IPS-11a (cell line): Measurements from ENCODE around the gene SEH1L.
"Not testable (repeated sequence)": the region's sequence is repeated elsewhere in the genome, so short reads cannot be mapped to it uniquely, and the experiment has no call there.

ENCODE experiments used
- H3K4me3 ChIP-seq: one replicate; pipeline ENCODE4 v1.5.1; 2013; ENCODE audit warnings: low read depth, low read length, control low read depth

SEH1L gene

GRCh38 chr18:12943215-12943614 lies 4.6 kb upstream of the SEH1L start:
- H3K4me3 ChIP-seq, result no peak overlapping the region

DNA sequence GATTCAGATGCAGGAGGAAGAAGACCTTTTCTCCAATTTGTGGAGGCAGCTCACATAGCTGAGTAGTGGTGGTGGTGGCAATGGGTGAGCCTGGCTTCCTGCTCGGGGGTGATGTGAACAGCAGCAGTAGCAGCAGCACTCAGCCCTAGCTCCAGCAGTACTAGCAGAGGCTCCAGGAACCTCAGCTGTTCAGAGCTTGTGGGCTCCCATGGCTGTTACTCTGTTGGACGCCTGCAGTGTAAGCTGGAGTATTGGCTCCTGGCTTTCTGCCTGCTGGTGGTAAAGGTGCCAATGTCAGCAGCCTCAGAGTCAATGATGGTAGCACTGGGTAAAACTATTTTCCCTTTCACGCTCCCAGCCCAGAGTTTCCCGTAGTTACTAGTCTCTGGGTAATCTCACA lies 3.1 kb upstream of the SEH1L start:
- H3K4me3 ChIP-seq, result no peak overlapping the region

- H3K4me3 ChIP-seq, result peak overlapping the region; percentile 69
Observed at GRCh38 chr18:12946549-12947284, 1.1 kb upstream of the SEH1L start.

- peak overlapping the region; percentile 74 for H3K4me3 ChIP-seq
Observed at GRCh38 chr18:12948050-12948804, 416 bp downstream of the SEH1L start.

- no peak overlapping the region for H3K4me3 ChIP-seq
Observed at GRCh38 chr18:12958478-12958877, 10.7 kb downstream of the SEH1L start.

- H3K4me3 ChIP-seq, result no peak overlapping the region
Observed at GRCh38 chr18:12960395-12960794, 12.6 kb downstream of the SEH1L start.

DNA sequence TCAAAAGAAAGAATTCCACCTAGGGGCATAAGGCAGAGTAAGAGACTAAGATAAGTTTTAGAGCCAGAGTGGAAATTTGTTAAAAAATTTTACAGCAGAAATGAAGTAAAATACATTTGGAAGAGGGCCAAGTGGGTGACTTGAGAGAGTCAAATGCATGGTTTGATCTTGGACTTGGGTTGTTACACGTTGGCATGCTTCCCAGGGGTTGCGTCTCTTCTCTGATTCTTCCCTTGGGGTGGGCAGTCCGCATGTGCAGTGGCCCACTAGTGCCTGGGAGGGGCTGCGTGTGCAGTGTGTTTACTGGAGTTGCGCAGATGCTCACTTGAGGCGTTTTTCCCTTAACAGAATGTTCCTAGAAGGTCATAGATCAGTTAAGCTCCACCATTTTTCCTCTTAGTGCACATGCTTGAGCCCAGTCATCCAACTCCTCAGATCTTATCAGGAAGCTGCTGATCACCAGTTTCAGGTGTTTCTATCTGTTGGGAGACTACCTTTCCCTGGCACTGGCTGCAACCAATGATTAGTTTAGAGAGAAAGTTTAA lies 13.1 kb downstream of the SEH1L start:
- H3K4me3 ChIP-seq, result no peak overlapping the region

DNA sequence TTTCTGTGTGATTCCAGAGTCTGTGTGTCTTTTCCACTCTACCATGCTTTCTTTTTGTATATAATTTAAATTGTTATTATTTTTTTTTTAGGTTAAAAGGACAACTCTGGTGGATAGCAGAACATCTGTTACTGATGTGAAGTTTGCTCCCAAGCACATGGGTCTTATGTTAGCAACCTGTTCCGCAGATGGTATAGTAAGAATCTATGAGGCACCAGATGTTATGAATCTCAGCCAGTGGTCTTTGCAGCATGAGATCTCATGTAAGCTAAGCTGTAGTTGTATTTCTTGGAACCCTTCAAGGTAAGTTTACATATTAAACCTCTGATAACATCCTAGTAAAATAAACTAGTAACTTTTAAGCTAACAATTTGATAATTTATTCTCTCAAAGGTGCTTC lies 15.3 kb downstream of the SEH1L start:
- no peak overlapping the region for H3K4me3 ChIP-seq

- no peak overlapping the region for H3K4me3 ChIP-seq
Observed at GRCh38 chr18:12968115-12968514, 20.3 kb downstream of the SEH1L start.

DNA sequence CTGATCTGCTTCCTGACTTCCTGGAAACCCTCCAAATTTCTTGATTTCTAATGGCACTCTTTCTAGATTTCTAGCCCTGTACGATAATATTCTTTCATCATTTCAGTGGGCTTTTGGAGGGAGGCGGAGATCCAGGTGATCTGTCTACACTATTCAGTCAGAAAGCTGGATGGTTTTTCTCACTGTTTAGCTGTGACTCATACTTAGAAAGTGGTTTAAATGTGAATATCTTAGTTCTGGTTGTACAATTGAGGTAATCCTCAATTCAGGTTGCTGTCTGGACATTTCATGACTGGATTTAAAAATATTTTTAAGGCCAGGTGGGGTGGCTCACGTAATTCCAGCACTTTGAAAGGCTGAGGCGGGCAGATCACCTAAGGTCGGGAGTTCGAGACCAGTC lies 20.8 kb downstream of the SEH1L start:
- no peak overlapping the region for H3K4me3 ChIP-seq

DNA sequence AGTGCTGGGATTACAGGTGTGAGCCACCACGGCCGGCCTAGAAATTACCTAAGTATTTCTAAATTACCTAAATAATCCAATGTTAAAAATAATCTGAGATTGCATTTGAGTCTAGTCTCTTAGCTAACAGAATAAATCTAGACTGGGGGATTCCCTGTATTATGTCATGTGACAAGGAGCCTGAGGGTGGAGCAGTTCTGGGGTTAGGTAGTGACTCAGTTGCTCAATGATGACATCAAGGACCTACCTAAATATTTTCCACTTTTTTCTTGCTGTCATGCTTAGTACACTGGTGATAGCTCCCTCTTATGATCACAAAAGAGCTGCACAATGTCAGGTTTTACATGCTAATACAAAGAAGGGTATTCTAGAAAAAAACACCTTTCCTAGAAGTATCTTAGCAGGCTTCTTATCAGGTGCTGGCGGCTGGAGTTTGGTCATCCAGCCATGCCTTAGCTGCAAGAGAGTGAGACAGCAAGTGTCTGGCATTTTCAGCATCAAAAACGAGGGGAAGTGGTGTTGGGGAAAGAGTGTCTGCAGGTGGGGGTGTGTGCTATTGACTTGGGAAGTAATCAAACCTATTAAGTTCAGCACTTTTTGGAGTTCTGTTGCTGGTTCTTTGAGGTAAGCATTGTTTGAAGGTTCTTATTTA lies 25.9 kb downstream of the SEH1L start:
- no peak overlapping the region for H3K4me3 ChIP-seq

- H3K4me3 ChIP-seq, result no peak overlapping the region
Observed at GRCh38 chr18:12975488-12975887, 27.7 kb downstream of the SEH1L start.

DNA sequence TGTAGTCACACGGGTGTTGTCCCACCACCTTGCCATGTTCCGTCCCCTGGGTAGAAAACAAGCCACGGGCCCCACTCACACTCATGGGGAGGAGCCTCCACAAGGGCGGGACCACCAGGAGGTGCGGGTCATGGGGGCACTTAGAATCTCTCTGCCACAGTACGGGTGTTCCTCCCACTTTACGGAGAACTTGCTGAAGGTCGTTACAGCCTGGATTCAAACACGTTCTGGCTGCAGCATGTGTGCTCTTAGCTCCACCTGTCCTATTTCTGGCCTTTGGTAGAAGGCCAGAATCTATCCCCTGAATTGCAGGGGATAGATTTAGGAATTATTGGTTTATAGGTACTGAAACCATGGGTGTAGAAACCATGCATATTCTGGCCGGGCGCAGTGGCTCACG lies 28.5 kb downstream of the SEH1L start:
- H3K4me3 ChIP-seq, result no peak overlapping the region

- H3K4me3 ChIP-seq, result not testable (repeated sequence)
Observed at GRCh38 chr18:12980065-12980464, 32.3 kb downstream of the SEH1L start.

DNA sequence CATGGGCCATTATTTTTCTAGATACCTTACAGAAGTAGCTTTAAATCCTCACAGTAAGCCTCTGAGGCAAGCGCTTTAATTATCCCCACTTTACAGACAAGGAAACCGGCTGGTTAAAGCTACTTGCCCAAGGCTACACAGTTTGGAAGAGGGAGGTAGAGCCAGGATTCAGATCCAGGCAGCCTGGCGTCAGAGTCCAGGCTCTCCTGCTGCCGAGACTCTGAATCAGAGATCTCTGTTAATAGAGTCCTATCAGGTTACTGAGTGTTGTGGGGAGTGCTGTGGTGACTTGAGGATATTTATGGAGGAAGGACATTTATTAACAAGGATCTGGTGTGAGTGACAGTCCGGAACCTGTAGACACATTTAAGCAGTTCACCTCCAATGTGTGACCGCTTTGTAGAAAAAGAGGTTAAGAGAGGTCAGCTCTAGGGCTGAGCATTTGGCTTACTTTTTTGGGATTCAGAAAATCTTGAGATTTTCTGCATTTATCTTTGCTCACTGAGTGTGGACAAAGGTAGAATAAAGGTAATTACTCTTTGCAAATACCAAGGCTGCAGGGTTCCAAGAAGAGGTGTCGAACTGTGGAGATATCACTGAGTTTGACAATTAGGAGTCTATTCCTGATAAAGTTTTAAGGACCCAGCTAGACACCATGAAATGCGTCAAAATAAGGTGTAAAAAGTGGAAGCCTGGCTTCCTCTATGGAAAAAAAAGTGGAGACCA lies 41.7 kb downstream of the SEH1L start:
- H3K4me3 ChIP-seq, result no peak overlapping the region

DNA sequence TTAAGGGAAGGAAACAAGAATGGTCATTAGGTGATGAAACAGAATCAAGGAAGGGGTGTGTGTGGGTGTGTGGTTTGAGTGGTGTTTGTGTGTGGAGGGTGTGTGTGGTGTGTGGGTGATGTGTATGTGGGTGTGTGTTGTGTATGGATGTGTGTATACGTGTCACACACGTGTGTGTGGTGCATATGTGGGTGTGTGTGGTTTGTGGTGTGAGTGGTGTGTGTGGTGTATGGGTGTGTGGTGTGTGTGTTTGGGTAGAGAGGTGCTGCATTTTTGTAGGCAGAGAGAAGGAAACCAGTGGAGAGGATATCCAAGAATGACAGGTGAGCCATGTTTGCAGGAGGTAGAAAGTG lies 42.3 kb downstream of the SEH1L start:
- peak overlapping the region; percentile 86 for H3K4me3 ChIP-seq

GRCh38 chr18:12990641-12990966 lies 42.8 kb downstream of the SEH1L start:
- peak overlapping the region; percentile 86 for H3K4me3 ChIP-seq

DNA sequence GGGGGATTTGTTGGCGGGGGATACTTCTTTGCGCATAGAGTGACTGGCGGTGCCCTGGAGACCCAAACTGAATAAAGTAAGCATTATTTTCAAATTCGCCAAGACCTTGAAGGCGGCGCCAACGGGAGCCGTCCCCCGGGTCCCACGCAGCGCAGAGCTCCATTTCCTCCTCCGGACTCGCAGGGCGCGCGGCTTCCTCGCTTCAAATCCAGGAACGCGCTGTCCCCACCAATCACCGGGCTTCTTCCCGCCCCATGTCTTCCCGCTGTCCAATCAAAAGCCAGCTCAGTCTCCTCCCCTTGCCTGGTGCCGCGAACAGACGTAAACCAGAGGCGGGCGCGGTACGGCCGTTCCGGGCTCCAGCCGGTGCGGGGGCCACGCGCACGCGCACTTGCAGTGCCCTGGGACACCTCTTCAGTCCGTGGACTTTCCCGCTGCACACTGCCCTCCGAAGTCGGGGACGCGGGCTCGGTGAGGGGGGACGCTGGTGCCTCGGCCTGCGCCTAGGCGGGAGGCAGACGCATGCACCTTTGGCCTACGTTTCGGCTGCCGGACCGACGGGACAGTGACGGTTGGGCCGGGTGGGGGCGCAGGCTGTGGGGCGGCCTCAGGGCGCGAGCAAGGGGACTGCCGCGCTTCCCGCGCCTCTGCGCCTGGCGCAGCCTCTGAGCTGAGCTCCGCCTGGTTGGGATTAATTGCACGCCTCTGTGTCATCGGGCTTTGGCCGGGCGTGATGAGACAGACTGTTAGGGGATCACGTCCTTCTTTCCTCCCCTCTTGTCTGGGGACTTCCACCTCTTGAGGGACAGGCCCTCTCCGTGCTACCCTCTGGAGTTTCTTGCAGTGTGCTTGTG lies 43.4 kb downstream of the SEH1L start, which contains the start of gene CEP192:
CEP192 (plus strand) TSS at position 396 of the 854 bp plus-strand sequence. CDS start 8,063 bp downstream, outside the sequence.
- H3K4me3 ChIP-seq, result peak within 1 kb of the TSS; percentile 93

- peak overlapping the region; percentile 93 for H3K4me3 ChIP-seq
Observed at GRCh38 chr18:12991821-12992179, 44.0 kb downstream of the SEH1L start.

GRCh38 chr18:12993439-12993838 lies 45.6 kb downstream of the SEH1L start:
- no peak overlapping the region for H3K4me3 ChIP-seq
